RPMI7951 (cell line): Measurements from ENCODE around the gene GRPR. TPM values are rescaled to one million over a fixed set of nuclear protein-coding genes. Genes with fewer than 3 reads are reported as not detected.

Experiments
- DNase-seq: peaks from one replicate; pipeline ENCODE4 v3.0.0-alpha.2; 2012; ENCODE audit warnings: low read depth
- total RNA-seq: library from RNA; depleted of rRNA; stranded (reverse); fragments of >200 nt; shearing (Covaris generic); gene quantifications from 2 replicates; pipeline ENCODE4 v1.2.3, GENCODE V29; 2014; rRNA removed

GRPR gene
- 0.20 and 0.60 TPM in 2 replicates for total RNA-seq

DNA sequence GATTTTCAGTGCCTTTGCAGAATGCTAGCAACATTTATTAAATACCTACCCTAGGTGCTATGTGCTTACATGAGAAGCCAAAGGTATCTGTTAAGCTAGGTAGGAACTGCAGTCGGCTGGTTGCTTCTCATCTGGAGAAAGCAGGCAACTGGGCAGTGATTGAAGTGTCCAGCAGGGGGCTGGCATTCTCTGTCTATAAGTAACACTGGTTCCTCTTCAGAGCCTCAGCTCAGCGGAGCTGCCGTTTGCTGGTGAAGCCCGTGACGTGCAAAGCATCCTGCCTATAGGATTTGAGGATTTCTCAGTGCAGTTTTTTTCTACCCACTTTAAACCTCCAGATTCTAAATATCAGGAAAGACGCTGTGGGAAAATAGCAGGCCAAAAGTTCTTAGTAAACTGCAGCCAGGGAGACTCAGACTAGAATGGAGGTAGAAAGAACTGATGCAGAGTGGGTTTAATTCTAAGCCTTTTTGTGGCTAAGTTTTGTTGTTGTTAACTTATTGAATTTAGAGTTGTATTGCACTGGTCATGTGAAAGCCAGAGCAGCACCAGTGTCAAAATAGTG, at the start of gene GRPR:
GRPR (plus strand) TSS at position 344 of the 565 bp plus-strand sequence. CDS start 389 bp downstream, outside the sequence.
- peak; percentile 86 for DNase-seq

DNA sequence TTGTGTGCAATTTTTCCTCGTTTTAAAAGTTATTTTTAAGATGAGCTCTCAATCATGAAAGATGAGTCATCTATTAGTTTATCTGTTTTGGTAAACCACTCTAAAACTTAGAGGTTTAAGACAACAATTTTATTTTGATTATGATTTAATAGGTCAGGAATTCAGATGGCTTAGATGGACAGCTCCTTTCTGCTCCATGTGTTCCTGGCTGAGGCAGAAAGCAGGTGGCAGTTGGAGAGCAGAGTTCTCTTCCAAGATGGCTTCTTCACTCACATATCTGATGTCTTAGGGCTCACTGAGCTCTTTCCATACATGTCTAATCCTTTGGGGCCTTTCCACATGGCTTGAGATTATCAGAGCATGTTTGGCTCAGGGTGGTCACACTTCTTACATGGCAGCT, 48.3 kb upstream of the GRPR start:
- no peak for DNase-seq

DNA sequence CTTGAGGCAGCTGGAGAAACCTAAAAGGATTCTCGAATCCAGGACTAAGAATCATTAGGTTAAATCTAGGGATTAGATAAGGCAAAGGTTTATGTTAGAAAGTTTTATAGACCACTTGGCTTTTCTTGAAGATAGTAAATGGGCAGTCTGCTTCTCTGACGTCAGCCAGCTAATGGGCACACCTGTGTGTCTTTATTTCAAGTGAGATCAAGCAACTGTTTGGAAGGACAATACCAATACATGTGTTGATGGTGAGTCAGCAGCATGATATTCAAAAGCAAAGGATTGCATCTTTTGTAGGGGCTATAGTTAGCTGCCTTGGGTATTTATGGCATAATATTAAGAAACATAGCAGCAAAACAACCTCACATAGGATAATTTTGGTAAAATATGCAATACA, 46.5 kb upstream of the GRPR start:
- DNase-seq: no peak

DNA sequence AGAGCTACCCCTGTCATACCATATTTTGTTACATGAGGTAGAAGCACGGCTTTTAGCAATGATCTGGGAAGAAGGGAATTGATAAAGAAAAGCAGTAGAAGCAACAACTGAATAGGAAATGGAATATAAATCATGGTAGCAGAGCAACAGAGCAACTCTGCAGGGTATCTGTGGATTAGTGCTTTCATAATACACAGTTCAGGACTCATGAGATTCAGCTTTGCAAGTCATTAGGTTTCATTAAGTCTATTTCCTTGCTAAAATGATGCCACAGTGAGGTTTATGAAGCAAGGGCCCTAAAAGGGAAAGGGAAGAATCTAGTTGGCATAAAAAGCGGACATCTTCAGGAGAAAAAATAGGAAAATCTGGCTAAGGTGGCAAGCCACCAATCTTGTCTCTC, 45.6 kb upstream of the GRPR start:
- no peak for DNase-seq

DNA sequence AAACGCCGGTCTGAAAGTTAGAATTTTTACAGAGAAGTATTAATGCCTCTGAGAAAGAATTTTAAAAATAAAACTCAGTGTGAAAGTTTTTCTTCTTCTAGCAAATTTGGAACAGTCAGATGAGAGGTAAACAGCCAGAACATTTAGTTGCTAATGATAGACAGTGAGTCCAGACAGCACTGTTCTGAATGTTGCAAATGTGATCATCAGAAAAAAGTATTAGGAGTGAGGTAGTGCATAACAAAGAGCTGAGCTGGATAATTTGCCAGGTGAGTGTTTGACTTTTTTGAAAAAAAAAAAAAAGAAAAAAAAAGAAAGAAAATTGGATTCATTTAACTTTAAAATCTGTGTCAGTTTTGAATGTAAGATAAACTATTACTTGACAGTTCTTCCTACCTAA, 42.0 kb upstream of the GRPR start:
- no peak for DNase-seq

DNA sequence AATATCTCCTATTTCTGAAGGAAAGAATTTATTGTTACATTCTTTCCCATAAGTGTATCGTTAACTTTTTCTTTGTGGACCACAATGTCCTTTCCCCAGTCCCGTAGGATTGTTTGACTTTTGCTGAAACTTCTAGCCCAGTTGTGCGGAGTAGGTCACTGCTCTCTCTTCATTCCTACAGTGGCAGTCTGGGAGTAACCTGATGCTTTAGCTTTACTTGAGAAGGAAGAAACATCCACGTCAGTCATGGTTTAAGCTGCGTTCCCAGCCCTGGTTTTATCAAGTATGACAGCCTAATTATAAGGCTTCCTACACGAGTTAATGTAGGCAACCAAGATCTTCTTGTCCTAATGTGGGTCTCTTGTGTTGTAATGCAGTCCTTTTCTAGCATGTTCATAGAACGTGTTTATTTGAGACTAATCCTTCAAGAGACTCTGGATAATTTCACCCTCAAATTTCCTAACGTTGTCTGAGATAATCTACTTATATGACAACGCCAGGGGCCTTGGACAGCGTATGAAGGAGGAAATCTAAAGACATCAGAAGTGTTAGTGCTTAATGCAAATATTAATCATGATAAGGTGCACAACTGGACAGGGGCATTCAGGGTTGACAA, 40.8 kb upstream of the GRPR start:
- no peak for DNase-seq

DNA sequence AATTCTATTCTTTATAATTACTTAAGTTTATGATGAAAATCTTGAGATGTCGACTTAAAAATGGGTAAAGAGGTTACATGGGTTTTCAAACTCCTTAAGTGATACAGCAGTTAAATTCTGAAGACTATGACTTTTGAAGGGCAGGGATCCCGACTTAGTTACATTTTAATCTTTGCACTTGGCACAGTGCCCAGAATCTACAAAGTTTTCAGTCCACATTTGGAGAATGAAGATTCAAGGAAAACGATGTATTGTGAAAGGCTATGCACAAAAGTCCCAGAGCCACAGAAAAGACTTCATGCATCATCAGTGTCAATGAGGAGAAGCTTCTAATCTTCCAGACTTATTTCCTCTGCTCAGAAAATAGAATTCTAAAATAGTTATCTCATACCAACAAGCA, 36.3 kb upstream of the GRPR start:
- DNase-seq: peak; percentile 1

DNA sequence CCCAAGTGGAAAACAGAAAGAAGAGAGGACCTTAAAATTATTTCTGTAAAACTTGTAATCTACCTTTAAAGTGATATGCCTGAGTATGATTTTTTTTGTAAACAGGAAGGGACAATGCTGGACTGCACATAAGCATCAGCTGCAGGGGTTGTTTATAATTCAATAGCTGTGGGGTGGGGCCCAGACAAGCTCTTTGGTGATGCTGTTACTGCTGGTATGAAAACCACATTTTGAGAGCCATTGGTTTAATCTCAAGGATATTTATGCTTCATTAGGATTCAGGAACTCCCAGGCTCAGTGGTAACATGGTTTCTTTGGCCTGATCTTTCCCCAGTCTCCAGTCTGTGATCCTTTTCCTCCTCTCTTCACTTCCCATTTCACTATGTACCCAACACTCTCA, 34.3 kb upstream of the GRPR start:
- DNase-seq: no peak

DNA sequence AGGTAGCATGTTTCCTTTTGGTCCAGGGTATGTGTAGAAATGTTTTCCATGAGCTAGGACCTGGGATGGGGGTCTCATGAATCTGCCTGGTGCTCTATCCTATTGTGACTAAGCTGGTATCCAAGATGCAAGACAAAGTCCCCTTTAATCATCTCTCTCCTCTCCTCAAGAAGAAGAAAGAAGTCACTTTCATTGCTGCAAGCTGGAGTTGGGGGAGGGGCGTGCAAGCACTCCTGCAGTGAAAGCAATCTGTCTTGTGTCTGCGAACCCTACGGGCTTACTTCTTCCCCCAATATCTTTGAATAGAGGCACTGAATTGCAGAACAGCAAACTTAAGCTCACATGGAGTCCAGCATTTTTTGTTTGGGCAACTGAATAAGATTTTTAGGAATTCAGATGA, 27.2 kb upstream of the GRPR start:
- DNase-seq: no peak

DNA sequence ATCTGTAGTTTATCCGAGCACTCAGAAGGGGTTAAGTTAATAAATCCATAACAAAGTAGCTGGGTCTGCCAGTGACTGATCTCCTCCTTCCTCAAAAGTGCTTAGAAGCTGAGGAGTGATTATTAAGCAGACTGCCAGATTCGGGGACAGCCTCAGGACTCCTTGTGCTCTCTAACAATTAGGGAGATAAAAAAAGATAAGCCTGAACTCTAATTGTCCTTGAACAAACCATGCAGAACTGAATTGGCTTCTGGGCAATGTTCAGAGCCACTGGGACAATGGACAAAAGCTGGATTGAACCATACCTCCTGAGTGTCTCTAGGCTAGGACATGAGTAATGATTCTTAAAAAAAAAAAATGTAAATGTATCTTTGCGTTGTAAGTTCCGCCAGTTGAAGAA, 22.7 kb upstream of the GRPR start:
- no peak for DNase-seq

DNA sequence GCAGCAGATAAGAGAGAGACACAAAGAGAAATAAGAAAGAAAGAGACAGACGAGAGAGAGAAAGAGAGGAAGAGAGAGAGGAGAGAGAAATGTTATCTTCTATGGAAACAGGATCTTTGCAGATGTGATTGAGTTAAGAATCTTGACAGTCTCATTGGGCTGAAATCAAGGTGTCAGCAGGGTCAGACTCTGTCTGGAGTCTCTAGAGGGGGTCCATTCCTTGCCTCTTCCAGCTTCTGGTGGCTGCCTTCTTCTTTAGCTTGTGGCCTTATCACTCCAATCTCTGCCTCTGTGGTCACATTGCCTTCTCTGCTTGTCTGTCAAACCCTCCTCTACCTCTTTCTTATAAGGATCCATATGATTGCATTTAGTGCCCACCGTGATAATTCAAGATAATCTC, 21.8 kb upstream of the GRPR start:
- no peak for DNase-seq

DNA sequence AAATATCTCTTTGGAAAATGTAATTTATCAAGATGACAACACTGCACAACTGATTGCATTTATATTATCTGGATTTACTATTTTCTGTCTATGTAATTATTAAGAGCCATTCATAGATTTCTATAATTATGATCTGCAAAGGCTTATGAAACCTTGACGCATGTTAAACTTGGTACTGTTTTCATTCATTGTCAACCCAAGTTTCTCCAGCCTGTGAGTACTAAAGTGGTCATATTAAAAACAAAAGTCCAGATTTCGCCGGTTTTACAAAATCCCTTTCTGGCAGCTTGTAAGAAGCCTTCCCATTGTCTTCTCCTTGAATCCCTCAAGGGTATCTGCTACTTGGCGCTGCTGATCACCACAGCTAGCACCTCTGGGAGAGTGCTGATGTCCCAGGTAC, 19.7 kb upstream of the GRPR start:
- DNase-seq: no peak

DNA sequence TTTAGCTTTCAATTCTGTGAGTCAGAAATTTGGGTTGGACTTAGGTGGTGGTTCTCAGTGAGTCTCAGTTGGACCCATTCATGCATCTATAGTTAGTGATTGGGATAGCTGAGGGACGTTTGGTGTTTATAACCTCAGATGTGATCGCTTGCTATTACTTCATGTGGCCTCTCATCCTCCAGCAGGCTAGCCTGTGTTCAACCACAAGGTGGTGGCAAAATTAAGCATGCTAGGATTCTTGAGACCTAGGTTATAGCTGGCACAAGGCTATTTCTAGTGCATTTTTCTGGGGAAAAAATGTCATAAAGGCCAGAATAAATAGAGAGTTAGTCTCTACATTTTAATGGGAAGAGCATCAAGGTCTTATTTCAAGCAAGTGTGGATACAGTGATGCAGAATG, 10.9 kb upstream of the GRPR start:
- DNase-seq: no peak

DNA sequence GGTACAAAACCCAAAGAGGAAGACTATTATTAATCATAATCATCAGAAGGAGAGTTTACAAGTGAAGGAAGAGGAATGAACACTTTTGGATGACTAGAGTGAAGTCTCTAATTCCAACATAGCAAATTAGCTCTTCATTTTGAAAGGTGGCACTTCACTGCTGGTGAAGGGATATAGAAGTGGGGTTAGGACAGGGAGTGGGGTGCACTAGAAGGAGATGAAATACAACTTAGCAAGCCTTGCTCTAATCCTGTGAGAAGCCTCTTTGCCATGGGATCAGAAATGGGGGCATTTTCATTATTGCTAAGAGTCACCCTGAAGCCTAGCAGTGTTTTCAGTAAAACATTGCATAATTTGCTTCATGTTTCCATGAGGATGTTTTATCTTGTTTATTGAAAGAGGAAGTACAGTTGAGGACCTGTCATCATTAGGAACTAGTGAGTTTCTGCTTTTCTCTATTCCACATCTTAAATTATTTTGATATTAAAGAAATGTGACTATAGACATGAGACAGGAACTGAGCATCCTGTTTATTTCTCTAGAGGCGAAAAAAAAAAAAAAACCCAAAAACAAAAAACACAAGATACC, 9.3 kb upstream of the GRPR start:
- DNase-seq: no peak

DNA sequence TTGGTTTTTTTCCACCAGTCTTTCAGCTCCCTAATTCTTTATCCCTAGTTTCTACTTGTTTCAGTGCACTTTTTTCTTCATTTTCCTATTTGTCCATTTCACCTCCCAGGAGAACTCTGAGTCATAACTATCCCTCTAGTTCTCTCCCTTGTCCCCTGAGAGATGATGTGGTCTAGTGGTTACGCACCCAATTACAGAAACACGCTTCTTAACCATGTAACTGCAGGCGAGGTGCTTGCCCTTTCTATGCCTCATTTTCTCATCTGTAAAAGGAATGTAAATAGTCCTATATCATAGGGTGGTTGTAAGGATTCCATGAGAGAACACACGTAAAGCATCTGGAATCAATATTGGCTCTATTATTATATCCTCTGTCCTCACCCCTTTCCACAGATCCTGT, 8.8 kb upstream of the GRPR start:
- peak; percentile 88 for DNase-seq

DNA sequence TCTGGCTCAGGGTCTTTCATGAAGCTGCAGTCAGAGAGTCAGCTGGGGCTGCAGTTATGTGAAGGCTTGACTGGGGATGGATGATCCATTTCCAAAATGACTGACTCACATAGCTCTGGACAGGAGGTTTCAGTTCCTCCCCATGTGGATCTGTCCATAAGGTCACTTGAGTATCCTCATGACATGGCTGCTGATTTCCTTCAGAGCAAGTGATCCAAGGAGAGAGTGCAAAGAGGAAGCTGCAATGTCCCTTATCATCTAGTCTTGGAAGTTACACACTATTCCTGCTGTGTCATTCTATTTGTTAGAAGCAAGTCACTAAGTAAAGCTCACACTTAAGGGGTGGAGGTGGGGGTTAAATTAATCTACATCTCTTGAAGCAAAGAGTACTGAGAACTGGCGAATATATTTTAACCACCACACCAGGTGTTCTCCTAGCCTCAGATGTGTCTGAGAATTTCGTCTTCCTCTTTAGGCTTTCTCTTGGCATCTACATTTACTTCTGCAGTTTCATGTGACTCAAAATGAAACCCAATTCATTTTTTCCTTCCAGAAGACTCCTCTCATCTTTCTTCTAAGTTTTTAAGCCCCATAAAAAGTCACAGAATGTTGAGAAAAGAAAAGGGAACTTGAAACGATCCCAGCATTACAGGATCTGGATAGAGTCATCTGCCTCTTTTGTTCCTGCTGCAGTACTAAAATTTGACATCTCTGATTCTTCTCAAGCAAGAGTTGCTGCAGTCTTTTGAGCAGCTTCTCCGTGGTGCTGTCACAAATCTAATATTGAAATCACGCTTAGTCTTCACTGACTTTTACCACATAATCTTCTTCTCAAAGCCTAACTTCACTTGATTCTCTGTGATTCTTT, 3.8 kb upstream of the GRPR start:
- no peak for DNase-seq

DNA sequence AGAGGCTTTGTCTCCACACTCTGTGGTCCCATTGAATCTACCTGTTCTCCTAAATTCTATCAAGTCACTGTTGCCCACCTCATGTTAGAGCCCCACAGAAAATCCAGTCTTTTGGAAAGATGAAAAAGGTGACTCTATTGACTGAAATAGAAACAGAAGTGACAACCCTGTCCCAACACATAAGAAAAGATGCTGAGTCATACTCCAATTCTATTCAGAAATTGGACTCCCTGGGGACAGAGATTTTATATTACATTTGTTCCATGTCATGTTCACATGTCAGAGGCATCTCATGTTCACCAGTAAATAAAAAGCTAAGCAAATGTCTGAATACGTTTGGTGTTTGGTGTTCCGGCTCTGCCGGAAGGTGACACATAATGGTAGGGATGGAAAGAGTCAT, 2.9 kb upstream of the GRPR start:
- no peak for DNase-seq

DNA sequence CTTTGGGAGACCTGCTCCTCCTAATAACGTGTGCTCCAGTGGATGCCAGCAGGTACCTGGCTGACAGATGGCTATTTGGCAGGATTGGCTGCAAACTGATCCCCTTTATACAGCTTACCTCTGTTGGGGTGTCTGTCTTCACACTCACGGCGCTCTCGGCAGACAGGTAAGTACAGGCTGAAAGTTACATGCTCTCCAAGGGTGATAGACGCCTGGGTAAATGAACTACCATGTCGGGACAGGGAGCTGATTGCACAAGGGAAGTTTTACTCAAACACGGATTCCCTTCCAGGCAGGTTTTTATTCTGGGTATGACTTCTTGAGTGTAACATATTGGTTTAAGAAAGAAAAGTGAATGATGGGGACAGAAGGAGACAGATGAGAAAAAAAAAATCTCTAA, 836 bp downstream of the GRPR start:
- DNase-seq: no peak

DNA sequence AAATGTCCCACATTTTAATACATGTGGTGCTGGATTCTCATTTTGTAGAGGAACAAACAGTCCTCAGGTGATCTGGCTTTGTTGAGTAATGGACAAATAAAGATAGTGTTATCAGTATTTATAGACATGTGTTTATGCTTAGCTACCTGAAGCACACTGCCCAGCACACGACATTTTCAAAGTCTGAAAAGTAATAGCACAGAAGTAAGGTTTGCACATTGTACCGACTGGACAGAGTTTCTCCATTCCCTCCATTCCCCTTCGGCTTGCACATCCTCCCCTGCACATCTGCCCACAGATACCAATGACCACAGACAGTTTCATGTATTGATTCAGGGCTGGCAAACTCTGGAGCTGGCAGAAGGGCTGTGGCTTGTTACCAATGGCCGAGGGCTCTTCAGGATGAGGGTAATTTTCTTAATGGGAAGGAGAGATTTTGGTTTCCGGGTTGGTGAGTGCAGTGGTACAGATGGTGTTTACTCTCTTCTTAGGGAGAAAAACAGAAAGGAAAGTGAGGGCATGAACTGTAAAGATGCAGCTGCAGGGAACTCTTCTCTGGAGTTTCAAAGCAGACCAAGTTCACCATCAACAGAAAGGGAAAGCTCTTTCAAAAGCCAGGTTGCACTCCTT, 2.3 kb downstream of the GRPR start:
- peak; percentile 58 for DNase-seq

DNA sequence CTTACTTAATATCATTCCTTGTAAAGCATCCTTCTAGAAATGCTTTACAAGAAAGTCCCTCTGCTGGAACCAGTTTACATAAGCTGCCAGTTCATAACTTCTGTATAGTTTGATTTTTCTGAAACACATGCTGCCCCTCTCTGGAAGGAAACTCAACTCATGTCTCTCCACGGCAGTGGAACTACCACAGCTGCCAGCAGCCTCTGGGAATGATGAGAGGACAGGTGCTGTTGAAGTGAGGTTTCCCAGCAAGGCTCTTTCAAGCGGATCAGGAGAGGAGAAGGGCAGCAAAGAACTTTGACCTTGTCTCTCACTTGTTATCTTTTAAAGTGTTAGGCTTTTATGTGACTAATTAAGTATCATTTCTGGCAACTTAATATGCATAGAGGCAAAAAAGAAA, 7.3 kb downstream of the GRPR start:
- DNase-seq: no peak

DNA sequence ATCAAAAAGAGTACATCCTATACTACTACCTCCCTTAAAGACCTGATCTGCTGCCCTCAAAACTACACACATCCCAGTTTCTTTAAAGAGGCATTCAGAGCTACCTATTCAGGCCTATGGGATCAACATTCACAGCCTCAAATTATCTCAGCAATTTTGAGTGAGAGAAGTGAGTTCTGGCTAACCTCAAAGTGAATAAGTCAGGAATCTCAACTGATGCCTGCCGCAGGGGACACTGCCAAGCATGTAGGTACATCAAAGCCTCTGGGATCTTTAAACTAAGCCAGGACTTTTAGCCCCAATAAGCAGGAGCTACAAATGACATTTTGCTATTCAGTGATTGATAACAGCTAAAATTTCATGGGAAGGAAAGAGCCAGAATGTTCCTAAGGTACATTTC, 11.6 kb downstream of the GRPR start:
- DNase-seq: no peak

DNA sequence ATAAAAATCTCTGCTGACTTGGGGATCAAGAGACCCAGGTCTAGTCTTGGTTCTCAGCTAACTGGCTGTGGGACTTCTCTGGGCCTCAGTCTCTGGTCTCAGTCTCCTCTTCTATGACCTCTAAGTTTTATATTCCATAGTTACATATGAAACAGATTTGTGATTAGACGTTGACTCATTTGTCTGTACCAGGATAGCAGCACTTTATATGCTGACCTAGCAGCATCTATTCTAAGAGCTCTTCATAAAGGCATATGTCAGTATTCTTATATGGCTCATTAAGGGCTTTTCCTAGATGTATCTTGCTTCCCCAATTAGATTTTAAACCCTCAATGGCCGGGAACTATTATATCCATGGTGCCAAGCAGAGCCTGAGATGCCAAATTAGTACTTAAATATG, 12.7 kb downstream of the GRPR start:
- no peak for DNase-seq
